ENCODE results near the gene COL12A1. TPM values are rescaled to one million over a fixed set of nuclear protein-coding genes. Genes with fewer than 3 reads are reported as not detected.

The COL12A1 gene
- total RNA-seq, 2 experiments from 2014 or later, result not detected

DNA sequence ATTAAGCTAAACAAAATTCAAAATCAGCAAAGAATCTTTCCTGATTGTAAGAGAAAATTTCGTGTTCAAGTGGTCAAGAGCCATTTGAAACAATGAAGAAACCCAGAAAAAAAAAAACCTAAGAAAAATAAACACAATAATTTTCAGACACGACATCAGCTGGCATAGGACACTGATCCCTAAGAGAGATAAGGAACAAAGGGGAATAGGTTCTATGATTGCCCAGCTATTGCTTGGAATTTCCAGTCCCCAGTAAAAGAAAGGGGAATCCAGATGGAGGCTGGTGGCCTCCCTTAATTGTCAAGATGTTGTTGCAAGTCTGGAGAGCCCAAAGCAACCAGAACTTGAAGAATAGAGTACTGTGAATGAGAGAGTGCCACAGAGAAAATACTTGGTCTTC, 48.5 kb downstream of the COL12A1 start:
- Histone ChIP-seq H3K4me3 (ENCODE audit: low read depth, low read length, poor library complexity, severe bottlenecking) (no peak overlapping the region), H3K36me3 (ENCODE audit: insufficient read depth, low read length) (no peaks in the 10 kb centered on the region), H3K9me3 (ENCODE audit: low read length) (no peaks in the 10 kb centered on the region), H3K4me1 (ENCODE audit: insufficient read depth, low read length, poor library complexity, severe bottlenecking) (no peaks in the 10 kb centered on the region), H4K20me1 (ENCODE audit: insufficient read depth, low read length) (no peaks in the 10 kb centered on the region), H3K79me2 (ENCODE audit: insufficient read depth, low read depth, low read length) (no peaks in the 10 kb centered on the region), H3K4me2 (ENCODE audit: low read length) (no peak overlapping the region), H2AFZ (ENCODE audit: low read length) (no peak overlapping the region), H3K9me2 (ENCODE audit: insufficient read depth, low read length) (no peaks in the 10 kb centered on the region), H3K27ac (ENCODE audit: low read depth, low read length, poor library complexity, severe bottlenecking) (no peak overlapping the region)
- CTCF ChIA-PET (ENCODE audit: unreplicated experiment), result no interaction called here
- TF ChIP-seq, protein P1, sequence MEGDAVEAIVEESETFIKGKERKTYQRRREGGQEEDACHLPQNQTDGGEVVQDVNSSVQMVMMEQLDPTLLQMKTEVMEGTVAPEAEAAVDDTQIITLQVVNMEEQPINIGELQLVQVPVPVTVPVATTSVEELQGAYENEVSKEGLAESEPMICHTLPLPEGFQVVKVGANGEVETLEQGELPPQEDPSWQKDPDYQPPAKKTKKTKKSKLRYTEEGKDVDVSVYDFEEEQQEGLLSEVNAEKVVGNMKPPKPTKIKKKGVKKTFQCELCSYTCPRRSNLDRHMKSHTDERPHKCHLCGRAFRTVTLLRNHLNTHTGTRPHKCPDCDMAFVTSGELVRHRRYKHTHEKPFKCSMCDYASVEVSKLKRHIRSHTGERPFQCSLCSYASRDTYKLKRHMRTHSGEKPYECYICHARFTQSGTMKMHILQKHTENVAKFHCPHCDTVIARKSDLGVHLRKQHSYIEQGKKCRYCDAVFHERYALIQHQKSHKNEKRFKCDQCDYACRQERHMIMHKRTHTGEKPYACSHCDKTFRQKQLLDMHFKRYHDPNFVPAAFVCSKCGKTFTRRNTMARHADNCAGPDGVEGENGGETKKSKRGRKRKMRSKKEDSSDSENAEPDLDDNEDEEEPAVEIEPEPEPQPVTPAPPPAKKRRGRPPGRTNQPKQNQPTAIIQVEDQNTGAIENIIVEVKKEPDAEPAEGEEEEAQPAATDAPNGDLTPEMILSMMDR (conservative IDR thresholded peaks at IDR 0.05; ENCODE audit: low read length), result no peak
- TF ChIP-seq EZH2phosphoT487 (IDR thresholded peaks at IDR 0.05; ENCODE audit: borderline replicate concordance, low read depth, low read length), result no peak
- DNase-seq (ENCODE audit: low spot score), result no peak
- intact Hi-C loops (cut with micrococcal nuclease; ENCODE audit: unreplicated experiment), result no loop called here
- no TSS peak for BruUV-seq (replicated peaks)
- POLR2A ChIA-PET, result interaction anchor here (0.7 kb wide), 1 partner anchor 80 kb away, joined by 4 read pairs; no protein-coding TSS in a partner anchor

- no peak overlapping the region for H3K4me3 ChIP-seq (ENCODE audit: low read depth, low read length, poor library complexity, severe bottlenecking)
- no peaks in the 10 kb centered on the region for H3K9me3 ChIP-seq (ENCODE audit: low read length)
- H4K20me1 ChIP-seq (ENCODE audit: insufficient read depth, low read length), result no peaks in the 10 kb centered on the region
- H3K4me2 ChIP-seq (ENCODE audit: low read length), result no peak overlapping the region
- no peaks in the 10 kb centered on the region for H3K4me1 ChIP-seq (ENCODE audit: insufficient read depth, low read length, poor library complexity, severe bottlenecking)
- TF ChIP-seq, protein P1 (conservative IDR thresholded peaks at IDR 0.05; ENCODE audit: low read length), result no peak
- no peak for TF ChIP-seq EZH2phosphoT487 (IDR thresholded peaks at IDR 0.05; ENCODE audit: borderline replicate concordance, low read depth, low read length)
- POLR2A ChIA-PET, result no interaction called here
- no peaks in the 10 kb centered on the region for H3K79me2 ChIP-seq (ENCODE audit: insufficient read depth, low read depth, low read length)
- H2AFZ ChIP-seq (ENCODE audit: low read length), result no peak overlapping the region
- intact Hi-C loops (cut with micrococcal nuclease; ENCODE audit: unreplicated experiment), result no loop called here
- no TSS peak for BruUV-seq (replicated peaks)
- no peak overlapping the region for H3K27ac ChIP-seq (ENCODE audit: low read depth, low read length, poor library complexity, severe bottlenecking)
- no peaks in the 10 kb centered on the region for H3K9me2 ChIP-seq (ENCODE audit: insufficient read depth, low read length)
- CTCF ChIA-PET (ENCODE audit: unreplicated experiment), result no interaction called here
- no peaks in the 10 kb centered on the region for H3K36me3 ChIP-seq (ENCODE audit: insufficient read depth, low read length)
- no peak for DNase-seq (ENCODE audit: low spot score)
These were observed 49.5 kb downstream of the COL12A1 start for GRCh38 chr6:75156186-75156878.

GRCh38 chr6:75155631-75156030, 50.2 kb downstream of the COL12A1 start:
- TF ChIP-seq, protein P1 (conservative IDR thresholded peaks at IDR 0.05; ENCODE audit: low read length), result no peak
- intact Hi-C loops (cut with micrococcal nuclease; ENCODE audit: unreplicated experiment), result no loop called here
- CTCF ChIA-PET (ENCODE audit: unreplicated experiment), result no interaction called here

More at GRCh38 chr6:75155631-75156030, 50.2 kb downstream of the COL12A1 start:
- Histone ChIP-seq H3K4me3 (ENCODE audit: low read depth, low read length, poor library complexity, severe bottlenecking) (no peak overlapping the region), H3K27ac (ENCODE audit: low read depth, low read length, poor library complexity, severe bottlenecking) (no peak overlapping the region), H3K9me2 (ENCODE audit: insufficient read depth, low read length) (no peaks in the 10 kb centered on the region), H4K20me1 (ENCODE audit: insufficient read depth, low read length) (no peaks in the 10 kb centered on the region), H3K4me1 (ENCODE audit: insufficient read depth, low read length, poor library complexity, severe bottlenecking) (no peaks in the 10 kb centered on the region), H3K36me3 (ENCODE audit: insufficient read depth, low read length) (no peaks in the 10 kb centered on the region), H3K9me3 (ENCODE audit: low read length) (no peaks in the 10 kb centered on the region), H3K4me2 (ENCODE audit: low read length) (no peak overlapping the region), H2AFZ (ENCODE audit: low read length) (no peak overlapping the region), H3K79me2 (ENCODE audit: insufficient read depth, low read depth, low read length) (no peaks in the 10 kb centered on the region)
- no TSS peak for BruUV-seq (replicated peaks)
- POLR2A ChIA-PET, result no interaction called here
- DNase-seq (ENCODE audit: low spot score), result no peak
